Epidermal melanocyte (primary cell): ENCODE data around the gene TEX48.

Source experiments
- DNase-seq: peaks from one replicate; pipeline ENCODE4 v3.0.0; 2011; ENCODE audit warnings: low spot score; ENCODE audit not compliant: insufficient read length

TEX48 gene

GRCh38 chr9:114681594-114682332 lies at the start of gene TEX48:
Gene TEX48, minus strand, starts transcription at chr9:114682192. Its CDS starts 10,469 bp downstream, at chr9:114671723.
- no peak for DNase-seq

- DNase-seq, result no peak
Observed at GRCh38 chr9:114731701-114732100, 49.7 kb upstream of the TEX48 start.

- DNase-seq, result no peak
Observed at GRCh38 chr9:114729706-114730105, 47.7 kb upstream of the TEX48 start.

- no peak for DNase-seq
Observed at GRCh38 chr9:114725930-114726329, 43.9 kb upstream of the TEX48 start.

- no peak for DNase-seq
Observed at GRCh38 chr9:114724744-114725143, 42.8 kb upstream of the TEX48 start.

- DNase-seq, result no peak
Observed at GRCh38 chr9:114723931-114724330, 41.9 kb upstream of the TEX48 start.

- DNase-seq, result no peak
Observed at GRCh38 chr9:114722937-114723620, 41.1 kb upstream of the TEX48 start.

- DNase-seq, result no peak
Observed at GRCh38 chr9:114722081-114722621, 40.2 kb upstream of the TEX48 start.

- DNase-seq, result no peak
Observed at GRCh38 chr9:114721491-114722079, 39.6 kb upstream of the TEX48 start.

GRCh38 chr9:114720086-114720676 lies 38.2 kb upstream of the TEX48 start:
- no peak for DNase-seq

GRCh38 chr9:114719290-114719689 lies 37.3 kb upstream of the TEX48 start:
- DNase-seq, result no peak

- DNase-seq, result no peak
Observed at GRCh38 chr9:114718801-114719221, 36.8 kb upstream of the TEX48 start.

GRCh38 chr9:114717908-114718486 lies 36.0 kb upstream of the TEX48 start:
- no peak for DNase-seq

- no peak for DNase-seq
Observed at GRCh38 chr9:114709636-114710035, 27.6 kb upstream of the TEX48 start.

GRCh38 chr9:114706711-114707110 lies 24.7 kb upstream of the TEX48 start:
- no peak for DNase-seq

- DNase-seq, result no peak
Observed at GRCh38 chr9:114701988-114702387, 20.0 kb upstream of the TEX48 start.

- no peak for DNase-seq
Observed at GRCh38 chr9:114697951-114698351, 16.0 kb upstream of the TEX48 start.

GRCh38 chr9:114696814-114697544 lies 15.0 kb upstream of the TEX48 start:
- DNase-seq, result no peak

- DNase-seq, result no peak
Observed at GRCh38 chr9:114695948-114696347, 14.0 kb upstream of the TEX48 start.

GRCh38 chr9:114694719-114695269 lies 12.8 kb upstream of the TEX48 start:
- DNase-seq, result no peak
